Activated CD4-positive, alpha-beta T cell treated with anti-CD3 and anti-CD28 coated beads, Interleukin-2, amount 50 U/mL, for 48 hours (primary cell): ENCODE measurements around the gene CYSRT1.
"Not testable (repeated sequence)": the region's sequence is repeated elsewhere in the genome, so short reads cannot be mapped to it uniquely, and the experiment has no call there.

Source experiments
- DNase-seq, 2 experiments: peaks; one replicate each; pipeline ENCODE4 v3.0.0-alpha.2; 2020

The CYSRT1 gene

GRCh38 chr9:137240318-137240840 is 15.4 kb downstream of the CYSRT1 start:
- DNase-seq: peak in 1 of 2 experiments; percentile 71

GRCh38 chr9:137240841-137241489 is 16.0 kb downstream of the CYSRT1 start, which contains the start of gene TUBB4B:
TUBB4B (plus strand) TSS chr9:137241287; CDS start chr9:137241361, 74 bp downstream.
- peak; percentile 95 to 97 for DNase-seq

- DNase-seq: peak; percentile 62 to 68
Observed at GRCh38 chr9:137241490-137242268, 16.7 kb downstream of the CYSRT1 start.

GRCh38 chr9:137242269-137243203 is 17.6 kb downstream of the CYSRT1 start:
- DNase-seq: no peak

- not testable (repeated sequence) for DNase-seq
Observed at GRCh38 chr9:137243266-137243625, 18.3 kb downstream of the CYSRT1 start.

- DNase-seq: peak in 1 of 2 experiments; percentile 43
Observed at GRCh38 chr9:137243626-137244485, 18.9 kb downstream of the CYSRT1 start.

- no peak for DNase-seq
Observed at GRCh38 chr9:137244486-137245449, 19.8 kb downstream of the CYSRT1 start.

GRCh38 chr9:137245450-137246421 is 20.8 kb downstream of the CYSRT1 start:
- no peak for DNase-seq

- no peak for DNase-seq
Observed at GRCh38 chr9:137247135-137247915, 22.4 kb downstream of the CYSRT1 start.

GRCh38 chr9:137247916-137248175 is 22.9 kb downstream of the CYSRT1 start:
- DNase-seq: no peak

- no peak for DNase-seq
Observed at GRCh38 chr9:137250329-137251193, 25.6 kb downstream of the CYSRT1 start.

- no peak for DNase-seq
Observed at GRCh38 chr9:137251194-137251461, 26.2 kb downstream of the CYSRT1 start, which contains the start of gene STPG3. STPG3 (plus strand) TSS chr9:137251286; CDS start chr9:137251287, 1 bp downstream.

GRCh38 chr9:137251490-137252268 is 26.7 kb downstream of the CYSRT1 start:
- no peak for DNase-seq

GRCh38 chr9:137252555-137253506 is 27.9 kb downstream of the CYSRT1 start:
- no peak for DNase-seq

GRCh38 chr9:137253717-137254623 is 29.0 kb downstream of the CYSRT1 start:
- no peak for DNase-seq
